K562 (cell line): ENCODE data around the gene BEST2. TPM values are rescaled to one million over a fixed set of nuclear protein-coding genes. Genes with fewer than 3 reads are reported as not detected.

ENCODE experiments used
- BCOR ChIP-seq: fragments of 450-650 bp; IDR thresholded peaks from 2 replicates; pipeline ENCODE4 v1.6.1; 2016
- CREBBP ChIP-seq: IDR thresholded peaks from one replicate; pipeline ENCODE4 v1.6.1; 2012; ENCODE audit warnings: low read depth, mild to moderate bottlenecking, control low read depth, inconsistent platforms, low read length
- DACH1 ChIP-seq: fragments of 450-650 bp; IDR thresholded peaks from 2 replicates; pipeline ENCODE4 v1.6.1; 2018; ENCODE audit not compliant: partially characterized antibody
- HOXB6 ChIP-seq: fragments of 250-450 bp; sonication (Bioruptor Pico); IDR thresholded peaks from 2 replicates; pipeline ENCODE4 v1.5.1; 2022; ENCODE audit warnings: mild to moderate bottlenecking, borderline replicate concordance
- ILK ChIP-seq: fragments of 450-650 bp; IDR thresholded peaks from 2 replicates; pipeline ENCODE4 v1.6.1; 2016; ENCODE audit warnings: missing genetic modification characterization, low read depth, mild to moderate bottlenecking, missing compliant biosample characterization, moderate library complexity, borderline replicate concordance
- MAFG ChIP-seq: fragments of 450-650 bp; conservative IDR thresholded peaks from 2 replicates; pipeline ENCODE4 v1.6.1; 2016; ENCODE audit warnings: missing genetic modification characterization, missing compliant biosample characterization
- MTA2 ChIP-seq: fragments of 450-650 bp; IDR thresholded peaks from 2 replicates; pipeline ENCODE4 v1.6.1; 2016; ENCODE audit warnings: low read depth
- NFE2 ChIP-seq: IDR thresholded peaks from 2 replicates; pipeline ENCODE4 v1.6.1; 2014; ENCODE audit warnings: antibody characterized with exemption, low read depth
- NR2C2 ChIP-seq, 2 experiments: fragments of 200-800 bp in 1 of 2; sonication (Bioruptor generic) in 1 of 2; sonication (generic) in 1 of 2; formaldehyde crosslinking in 1 of 2; IDR thresholded peaks; 2 replicates each; pipeline versions ENCODE4 v1.6.1 to v1.8.0; 2016 to 2022; ENCODE audit warnings: mild to moderate bottlenecking in 1 of 2, missing compliant biosample characterization in 1 of 2, missing genetic modification characterization in 1 of 2, missing genetic modification reagents in 1 of 2
- PHB ChIP-seq: fragments of 250-450 bp; sonication (Bioruptor Pico); IDR thresholded peaks from 2 replicates; pipeline ENCODE4 v1.5.0; 2021
- PRMT5 ChIP-seq: sonication (generic); formaldehyde crosslinking; IDR thresholded peaks from 2 replicates; pipeline ENCODE4 v1.5.0; 2020; ENCODE audit warnings: missing genetic modification reagents
- RBM34 ChIP-seq: fragments of 200-400 bp; formaldehyde crosslinking; IDR thresholded peaks from 2 replicates; pipeline ENCODE4 v1.6.1; 2018; ENCODE audit warnings: low read length, borderline replicate concordance; ENCODE audit not compliant: insufficient read depth
- SIN3B ChIP-seq: fragments of 450-650 bp; IDR thresholded peaks from 2 replicates; pipeline ENCODE4 v1.6.1; 2017; ENCODE audit warnings: low read depth, mild to moderate bottlenecking, moderate library complexity
- SP2 ChIP-seq: IDR thresholded peaks from 2 replicates; pipeline ENCODE4 v1.6.1; 2011; ENCODE audit warnings: mild to moderate bottlenecking, low read depth, low read length, moderate library complexity; ENCODE audit not compliant: poor library complexity, severe bottlenecking; ENCODE audit errors: extremely low read depth
- SRF ChIP-seq, 2 experiments: fragments of 250-450, 450-650 bp in 1 of 2; sonication (Bioruptor Pico) in 1 of 2; sonication (generic) in 1 of 2; formaldehyde crosslinking; IDR thresholded peaks; 2 replicates each; pipeline versions ENCODE4 v1.5.0 to v1.5.1; 2020 to 2022; ENCODE audit warnings: mild to moderate bottlenecking in 1 of 2, missing genetic modification reagents in 1 of 2
- STAT5A ChIP-seq: IDR thresholded peaks from 2 replicates; pipeline ENCODE4 v1.6.1; 2012; ENCODE audit warnings: low read length, inconsistent platforms, borderline replicate concordance
- TCF3 ChIP-seq: sonication (generic); formaldehyde crosslinking; IDR thresholded peaks from 2 replicates; pipeline ENCODE4 v1.4.0; 2020; ENCODE audit warnings: mild to moderate bottlenecking, missing genetic modification reagents
- TEAD4 ChIP-seq, 2 experiments: sonication (generic) in 1 of 2; formaldehyde crosslinking in 1 of 2; IDR thresholded peaks; 2 replicates each; pipeline versions ENCODE4 v1.6.1 to v1.8.0; 2012 to 2022; ENCODE audit warnings: borderline replicate concordance in 1 of 2, inconsistent platforms in 1 of 2, low read length in 1 of 2, mild to moderate bottlenecking in 1 of 2, missing genetic modification reagents in 1 of 2
- ZNF165 ChIP-seq: fragments of 250-450 bp; sonication (Bioruptor Pico); IDR thresholded peaks from 2 replicates; pipeline ENCODE4 v1.4.0; 2020; ENCODE audit warnings: borderline replicate concordance
- ZNF253 ChIP-seq: fragments of 250-450 bp; sonication (Bioruptor Pico); conservative IDR thresholded peaks from 2 replicates; pipeline ENCODE4 v1.6.1; 2021; ENCODE audit warnings: mild to moderate bottlenecking
- ZNF384 ChIP-seq: IDR thresholded peaks from 2 replicates; pipeline ENCODE4 v1.6.1; 2012; ENCODE audit warnings: low read depth, low read length, improper control_type of control experiment
- ZZZ3 ChIP-seq: fragments of 450-650 bp; IDR thresholded peaks from 2 replicates; pipeline ENCODE4 v1.6.1; 2016; ENCODE audit warnings: antibody characterized with exemption, mild to moderate bottlenecking, moderate library complexity
- polyA plus RNA-seq, 8 experiments: library from polyadenylated mRNA; depleted of rRNA in 4 of 8; stranded (reverse) in 5 of 8; unstranded in 3 of 8; fragments of >200 nt; fragmentation: Nextera tagmentation in 2 of 8; fragmentation: Illumina TruSeq in 1 of 8; extraction: Ambion mirVana in 2 of 8; extraction: Trizol in 1 of 8; gene quantifications; 2 replicates each; pipeline versions ENCODE4 v1.2.1 to v1.2.3, GENCODE V29; 2011 to 2014; ENCODE audit warnings: inconsistent platforms in 1 of 8, missing spikeins in 1 of 8
- total RNA-seq, 7 experiments: library from RNA; depleted of rRNA in 6 of 7; stranded (reverse); fragments of >200 nt in 6 of 7; fragmentation: Illumina TruSeq in 2 of 7; extraction: Trizol in 2 of 7; gene quantifications; 2 replicates each; pipeline versions ENCODE4 v1.2.1 to v1.2.3, GENCODE V29; 2011 to 2021; ENCODE audit warnings: low replicate concordance in 1 of 7
- TF ChIP-seq, protein P1 (sequence below): fragments of 450-650 bp; IDR thresholded peaks from 2 replicates; pipeline ENCODE4 v1.7.1; 2018; ENCODE audit warnings: mild to moderate bottlenecking, low read depth; ENCODE audit not compliant: partially characterized antibody
- TF ChIP-seq, protein P2 (sequence below): fragments of 250-450 bp; sonication (Bioruptor Pico); IDR thresholded peaks from 2 replicates; pipeline ENCODE4 v1.5.0; 2021
- TF ChIP-seq, protein P3 (sequence below), 3 experiments: fragments of 200-800 bp in 1 of 3; sonication (Bioruptor generic) in 1 of 3; sonication (generic) in 1 of 3; formaldehyde crosslinking in 1 of 3; IDR thresholded peaks; 2 replicates each; pipeline versions ENCODE4 v1.6.1 to v1.8.0; 2016 to 2022; ENCODE audit warnings: mild to moderate bottlenecking in 2 of 3, missing compliant biosample characterization in 2 of 3, missing genetic modification characterization in 2 of 3, missing genetic modification reagents in 1 of 3

BEST2 gene
- total and polyA plus RNA-seq, 9 of the 15 experiments (the other 6 are each of a cell fraction or from before 2014, with no cell fraction given), result not detected

- TF ChIP-seq, protein P1, sequence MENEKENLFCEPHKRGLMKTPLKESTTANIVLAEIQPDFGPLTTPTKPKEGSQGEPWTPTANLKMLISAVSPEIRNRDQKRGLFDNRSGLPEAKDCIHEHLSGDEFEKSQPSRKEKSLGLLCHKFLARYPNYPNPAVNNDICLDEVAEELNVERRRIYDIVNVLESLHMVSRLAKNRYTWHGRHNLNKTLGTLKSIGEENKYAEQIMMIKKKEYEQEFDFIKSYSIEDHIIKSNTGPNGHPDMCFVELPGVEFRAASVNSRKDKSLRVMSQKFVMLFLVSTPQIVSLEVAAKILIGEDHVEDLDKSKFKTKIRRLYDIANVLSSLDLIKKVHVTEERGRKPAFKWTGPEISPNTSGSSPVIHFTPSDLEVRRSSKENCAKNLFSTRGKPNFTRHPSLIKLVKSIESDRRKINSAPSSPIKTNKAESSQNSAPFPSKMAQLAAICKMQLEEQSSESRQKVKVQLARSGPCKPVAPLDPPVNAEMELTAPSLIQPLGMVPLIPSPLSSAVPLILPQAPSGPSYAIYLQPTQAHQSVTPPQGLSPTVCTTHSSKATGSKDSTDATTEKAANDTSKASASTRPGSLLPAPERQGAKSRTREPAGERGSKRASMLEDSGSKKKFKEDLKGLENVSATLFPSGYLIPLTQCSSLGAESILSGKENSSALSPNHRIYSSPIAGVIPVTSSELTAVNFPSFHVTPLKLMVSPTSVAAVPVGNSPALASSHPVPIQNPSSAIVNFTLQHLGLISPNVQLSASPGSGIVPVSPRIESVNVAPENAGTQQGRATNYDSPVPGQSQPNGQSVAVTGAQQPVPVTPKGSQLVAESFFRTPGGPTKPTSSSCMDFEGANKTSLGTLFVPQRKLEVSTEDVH, result peak; percentile 85
- no peak for TF ChIP-seq PHB (CRISPR knock-in tag)
- TF ChIP-seq MTA2, result no peak
- no peak for TF ChIP-seq SP2
- TF ChIP-seq PRMT5 (CRISPR knock-in tag), result no peak
- TF ChIP-seq ZNF384, result no peak
- TF ChIP-seq RBM34, result no peak
- peak; percentile 17 for TF ChIP-seq DACH1
- no peak for TF ChIP-seq HOXB6 (CRISPR knock-in tag)
- no peak for TF ChIP-seq ZNF253 (CRISPR knock-in tag)
- no peak for TF ChIP-seq MAFG (tag)
- no peak; the same call in 1 of the 2 replicates for TF ChIP-seq NR2C2 (CRISPR knock-in tag; IDR thresholded peaks at IDR 0.05)
- TF ChIP-seq NR2C2 (tag; IDR thresholded peaks at IDR 0.05), result peak; percentile 48; the same call in 1 of the 2 replicates
- TF ChIP-seq SIN3B, result peak; percentile 49
- no peak for TF ChIP-seq STAT5A
- TF ChIP-seq TCF3 (CRISPR knock-in tag), result no peak; the same call in 1 of the 2 replicates
- no peak for TF ChIP-seq ILK
- no peak for TF ChIP-seq ZNF165 (CRISPR knock-in tag)
- TF ChIP-seq, protein P2, sequence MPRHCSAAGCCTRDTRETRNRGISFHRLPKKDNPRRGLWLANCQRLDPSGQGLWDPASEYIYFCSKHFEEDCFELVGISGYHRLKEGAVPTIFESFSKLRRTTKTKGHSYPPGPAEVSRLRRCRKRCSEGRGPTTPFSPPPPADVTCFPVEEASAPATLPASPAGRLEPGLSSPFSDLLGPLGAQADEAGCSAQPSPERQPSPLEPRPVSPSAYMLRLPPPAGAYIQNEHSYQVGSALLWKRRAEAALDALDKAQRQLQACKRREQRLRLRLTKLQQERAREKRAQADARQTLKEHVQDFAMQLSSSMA, result peak; percentile 90
- peak; percentile 98 to 99 for TF ChIP-seq SRF (CRISPR knock-in tag; IDR thresholded peaks at IDR 0.05)
- TF ChIP-seq, protein P3, sequence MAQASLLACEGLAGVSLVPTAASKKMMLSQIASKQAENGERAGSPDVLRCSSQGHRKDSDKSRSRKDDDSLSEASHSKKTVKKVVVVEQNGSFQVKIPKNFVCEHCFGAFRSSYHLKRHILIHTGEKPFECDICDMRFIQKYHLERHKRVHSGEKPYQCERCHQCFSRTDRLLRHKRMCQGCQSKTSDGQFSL (CRISPR knock-in tag; IDR thresholded peaks at IDR 0.05), result no peak
- TF ChIP-seq, protein P3 (tag; IDR thresholded peaks at IDR 0.05), result no peak
- TF ChIP-seq BCOR, result no peak
- no peak for TF ChIP-seq NFE2
- no peak for TF ChIP-seq ZZZ3
- no peak for TF ChIP-seq TEAD4 (IDR thresholded peaks at IDR 0.05; ENCODE audit: low read length)
- no peak for TF ChIP-seq TEAD4 (CRISPR knock-in tag; IDR thresholded peaks at IDR 0.05; ENCODE audit: borderline replicate concordance)
- TF ChIP-seq CREBBP, result no peak
Observed at GRCh38 chr19:12789904-12790619, 38.5 kb downstream of the BEST2 start (continued).
